PC-9 (cell line): Measurements from ENCODE around the gene TMEM94. TPM values are rescaled to one million over a fixed set of nuclear protein-coding genes. Genes with fewer than 3 reads are reported as not detected.

Experiments
- BruUV-seq: library from RNA; stranded (reverse); fragments of 400-500 nt; replicated peaks from 2 replicates; lab custom pipeline; 2021; lab: Mats Ljungman, UMichigan
- CTCF ChIA-PET: fragments of 300-600 bp; sonication (Branson Sonifier 250); formaldehyde crosslinking; loops from one replicate; lab custom pipeline; 2022; ENCODE audit warnings: antibody characterized with exemption; lab: Charles Lee
- POLR2A ChIA-PET: fragments of 300-600 bp; sonication (Branson Sonifier 250); formaldehyde crosslinking; loops from one replicate; lab custom pipeline; 2022; ENCODE audit warnings: antibody characterized with exemption; ENCODE audit not compliant: unreplicated experiment; lab: Charles Lee
- DNase-seq, 2 experiments: peaks; one replicate each; pipeline versions ENCODE4 v3.0.0 to v3.0.0-alpha.2; 2015 to 2022; ENCODE audit warnings: mixed read lengths in 1 of 2
- H2AFZ ChIP-seq: fragments of 200-600 bp; sonication (generic); 2 replicates; pipeline ENCODE4 v1.8.1; 2017; ENCODE audit warnings: antibody characterized with exemption
- H3F3A ChIP-seq: fragments of 200-600 bp; sonication (generic); 2 replicates; pipeline ENCODE4 v1.8.1; 2017; ENCODE audit warnings: antibody characterized with exemption, mild to moderate bottlenecking, low read depth; ENCODE audit not compliant: insufficient read depth
- H3K27ac ChIP-seq: fragments of 200-600 bp; sonication (generic); 2 replicates; pipeline ENCODE4 v1.6.1; 2016; ENCODE audit warnings: mixed run types
- H3K27me3 ChIP-seq: fragments of 200-600 bp; sonication (generic); 2 replicates; pipeline ENCODE4 v1.6.1; 2016; ENCODE audit warnings: low read depth, mixed run types; ENCODE audit not compliant: insufficient read depth
- H3K36me3 ChIP-seq: fragments of 200-600 bp; sonication (generic); 2 replicates; pipeline ENCODE4 v1.6.1; 2016; ENCODE audit warnings: low read depth, mixed run types
- H3K4me1 ChIP-seq: fragments of 200-600 bp; sonication (generic); replicated peaks from 2 replicates; pipeline ENCODE4 v1.6.1; 2016; ENCODE audit warnings: mixed run types; ENCODE audit not compliant: insufficient read depth
- H3K4me2 ChIP-seq: fragments of 200-600 bp; sonication (generic); 2 replicates; pipeline ENCODE4 v1.6.1; 2017; ENCODE audit warnings: mixed run types
- H3K4me3 ChIP-seq: fragments of 200-600 bp; sonication (generic); 2 replicates; pipeline ENCODE4 v1.6.1; 2016; ENCODE audit warnings: mixed run types
- H3K79me2 ChIP-seq: fragments of 200-600 bp; sonication (generic); 2 replicates; pipeline ENCODE4 v1.6.1; 2017; ENCODE audit warnings: low read depth, mixed run types
- H3K9me2 ChIP-seq: fragments of 200-600 bp; sonication (generic); 2 replicates; pipeline ENCODE4 v1.8.1; 2017; ENCODE audit warnings: mild to moderate bottlenecking; ENCODE audit not compliant: insufficient read depth
- H3K9me3 ChIP-seq: fragments of 200-600 bp; sonication (generic); 2 replicates; pipeline ENCODE4 v1.8.1; 2016; ENCODE audit warnings: low read depth; ENCODE audit not compliant: insufficient read depth
- H4K20me1 ChIP-seq: fragments of 200-600 bp; sonication (generic); 2 replicates; pipeline ENCODE4 v1.8.1; 2017; ENCODE audit not compliant: insufficient read depth
- EZH2 ChIP-seq: fragments of 200-600 bp; sonication (generic); IDR thresholded peaks from 2 replicates; pipeline ENCODE4 v1.8.0; 2017; ENCODE audit warnings: antibody characterized with exemption, low read depth
- intact Hi-C: fragments of 100-400 bp; cut with micrococcal nuclease; formaldehyde crosslinking; loops from one replicate; pipeline ENCODE4 v1.10.0; 2022; ENCODE audit not compliant: unreplicated experiment
- total RNA-seq: library from RNA; stranded (reverse); gene quantifications from 2 replicates; pipeline ENCODE4 v1.2.3, GENCODE V29; 2021
- TF ChIP-seq, protein P1 (sequence below): fragments of 200-600 bp; sonication (generic); conservative IDR thresholded peaks from 2 replicates; pipeline ENCODE4 v1.6.1; 2017; ENCODE audit warnings: mixed run types, antibody characterized with exemption, mild to moderate bottlenecking, moderate library complexity

The TMEM94 gene
- total RNA-seq, 1 experiment from 2014 or later = 78.9 TPM

DNA sequence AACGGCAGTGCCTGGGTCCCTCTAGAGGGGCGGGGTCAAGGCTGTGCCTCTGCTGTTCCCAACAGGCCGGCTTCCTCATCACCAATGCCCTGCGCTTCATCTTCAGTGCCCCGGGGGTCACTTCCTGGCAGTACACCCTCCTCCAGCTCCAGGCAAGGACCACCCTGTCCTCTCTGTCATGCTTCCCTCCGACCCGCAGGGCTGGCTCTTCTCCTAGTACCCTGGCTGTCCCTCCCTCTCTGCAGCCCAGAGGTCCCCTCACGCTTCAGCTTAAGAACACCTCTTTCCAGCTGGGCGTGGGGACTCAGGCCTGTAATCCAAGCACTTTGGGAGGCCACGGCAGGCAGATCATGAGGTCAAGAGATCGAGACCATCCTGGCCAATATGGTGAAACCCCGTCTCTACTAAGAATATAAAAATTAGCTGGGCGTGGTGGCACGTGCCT is 33.1 kb downstream of the TMEM94 start:
- H3K4me1 ChIP-seq = no peaks in the 10 kb centered on the region
- ChIA-PET POLR2A (no interaction called here), CTCF (no interaction called here)
- H3K27ac ChIP-seq = no peak overlapping the region
- H3K27me3 ChIP-seq = no peaks in the 10 kb centered on the region
- peaks cover 3% of the 10 kb centered on the region; the same call in 1 of the 2 replicates for H4K20me1 ChIP-seq
- H2AFZ ChIP-seq = no peak overlapping the region
- no peak for DNase-seq
- intact Hi-C loops = no loop called here
- H3K4me3 ChIP-seq = no peak overlapping the region
- no peaks in the 10 kb centered on the region for H3F3A ChIP-seq
- no TSS peak for BruUV-seq
- TF ChIP-seq, protein P1, sequence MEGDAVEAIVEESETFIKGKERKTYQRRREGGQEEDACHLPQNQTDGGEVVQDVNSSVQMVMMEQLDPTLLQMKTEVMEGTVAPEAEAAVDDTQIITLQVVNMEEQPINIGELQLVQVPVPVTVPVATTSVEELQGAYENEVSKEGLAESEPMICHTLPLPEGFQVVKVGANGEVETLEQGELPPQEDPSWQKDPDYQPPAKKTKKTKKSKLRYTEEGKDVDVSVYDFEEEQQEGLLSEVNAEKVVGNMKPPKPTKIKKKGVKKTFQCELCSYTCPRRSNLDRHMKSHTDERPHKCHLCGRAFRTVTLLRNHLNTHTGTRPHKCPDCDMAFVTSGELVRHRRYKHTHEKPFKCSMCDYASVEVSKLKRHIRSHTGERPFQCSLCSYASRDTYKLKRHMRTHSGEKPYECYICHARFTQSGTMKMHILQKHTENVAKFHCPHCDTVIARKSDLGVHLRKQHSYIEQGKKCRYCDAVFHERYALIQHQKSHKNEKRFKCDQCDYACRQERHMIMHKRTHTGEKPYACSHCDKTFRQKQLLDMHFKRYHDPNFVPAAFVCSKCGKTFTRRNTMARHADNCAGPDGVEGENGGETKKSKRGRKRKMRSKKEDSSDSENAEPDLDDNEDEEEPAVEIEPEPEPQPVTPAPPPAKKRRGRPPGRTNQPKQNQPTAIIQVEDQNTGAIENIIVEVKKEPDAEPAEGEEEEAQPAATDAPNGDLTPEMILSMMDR = no peak
- TF ChIP-seq EZH2 = no peak
- no peaks in the 10 kb centered on the region for H3K9me2 ChIP-seq
- no peaks in the 10 kb centered on the region for H3K79me2 ChIP-seq
- H3K36me3 ChIP-seq = no peaks in the 10 kb centered on the region
- H3K4me2 ChIP-seq = no peak overlapping the region
- H3K9me3 ChIP-seq = no peaks in the 10 kb centered on the region

DNA sequence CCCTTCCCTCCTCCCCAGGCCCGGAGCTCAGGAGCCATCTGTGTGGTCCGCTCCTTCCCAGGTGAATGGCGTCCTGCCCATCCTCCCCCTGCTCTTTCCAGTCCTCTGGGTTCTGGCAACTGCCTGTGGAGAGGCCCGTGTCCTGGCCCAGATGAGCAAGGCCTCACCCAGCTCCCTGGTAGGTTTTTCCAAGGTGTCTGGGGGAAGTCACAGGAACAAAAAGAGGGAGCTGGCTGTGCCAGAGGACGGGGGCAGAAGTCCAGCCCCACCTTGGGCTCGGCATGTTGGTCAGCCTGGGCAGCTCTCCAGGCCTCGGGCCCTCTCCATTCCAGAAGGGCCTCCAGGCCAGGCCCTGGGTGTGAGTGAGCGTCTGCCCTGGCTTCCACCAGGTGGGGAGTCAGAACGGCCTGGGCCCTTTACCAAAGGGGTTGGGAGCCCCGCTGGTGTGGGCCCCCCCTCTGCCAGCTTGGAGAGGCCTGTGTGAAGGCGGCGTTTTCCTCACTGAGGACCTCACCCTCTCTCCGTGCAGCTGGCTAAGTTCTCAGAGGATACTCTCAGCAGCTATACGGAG is 33.8 kb downstream of the TMEM94 start:
- TF ChIP-seq, protein P1 = no peak
- TF ChIP-seq EZH2 = no peak
- Histone ChIP-seq H3K27me3 (no peaks in the 10 kb centered on the region), H4K20me1 (no peaks in the 10 kb centered on the region), H3K9me3 (no peaks in the 10 kb centered on the region), H3K4me3 (no peak overlapping the region), H3K27ac (no peak overlapping the region), H3K4me1 (no peaks in the 10 kb centered on the region), H3K9me2 (no peaks in the 10 kb centered on the region), H2AFZ (no peak overlapping the region), H3K4me2 (no peak overlapping the region), H3K79me2 (no peaks in the 10 kb centered on the region), H3K36me3 (no peaks in the 10 kb centered on the region), H3F3A (no peaks in the 10 kb centered on the region)
- ChIA-PET CTCF (interaction anchor here (0.6 kb wide), 1 partner anchor 164 kb away, joined by 6 read pairs; no protein-coding TSS in a partner anchor), POLR2A (no interaction called here)
- BruUV-seq = no TSS peak
- intact Hi-C loops = no loop called here
- no peak for DNase-seq

DNA sequence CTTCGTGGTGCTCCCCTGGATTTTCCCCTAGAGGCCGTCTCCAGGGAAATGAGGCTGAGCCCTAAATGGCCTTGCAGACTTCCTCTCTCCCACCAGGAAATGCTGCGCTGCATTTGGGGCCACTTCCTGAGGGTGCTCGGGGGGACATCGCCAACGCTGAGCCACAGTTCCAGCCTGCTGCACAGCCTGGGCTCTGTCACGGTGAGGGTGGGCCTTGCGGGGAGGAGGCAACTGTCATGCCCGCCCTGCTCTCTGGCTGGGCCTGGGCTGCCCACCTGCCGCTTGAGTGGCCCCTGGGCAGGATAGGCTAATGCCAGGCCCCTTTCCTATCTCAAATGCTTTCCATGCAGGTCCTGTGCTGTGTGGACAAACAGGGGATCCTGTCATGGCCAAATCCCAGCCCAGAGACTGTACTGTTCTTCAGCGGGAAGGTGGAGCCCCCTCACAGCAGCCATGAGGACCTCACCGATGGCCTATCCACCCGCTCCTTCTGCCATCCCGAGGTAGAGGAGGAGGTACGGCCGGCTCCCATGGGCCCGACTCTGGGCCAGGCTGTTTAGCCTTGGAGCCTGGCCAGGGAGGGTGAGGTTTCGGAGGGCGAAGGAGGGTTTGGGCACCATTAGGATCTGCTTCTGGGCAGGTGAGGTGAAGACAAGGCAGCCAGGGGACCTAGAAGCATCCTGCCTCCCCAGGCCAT is 34.7 kb downstream of the TMEM94 start:
- Histone ChIP-seq H3K4me1 (no peaks in the 10 kb centered on the region), H2AFZ (no peak overlapping the region), H3K9me3 (no peaks in the 10 kb centered on the region), H3K4me3 (no peak overlapping the region), H3K4me2 (no peak overlapping the region), H4K20me1 (no peaks in the 10 kb centered on the region), H3K79me2 (no peaks in the 10 kb centered on the region), H3K36me3 (no peaks in the 10 kb centered on the region), H3F3A (no peaks in the 10 kb centered on the region), H3K9me2 (no peaks in the 10 kb centered on the region), H3K27me3 (no peaks in the 10 kb centered on the region), H3K27ac (no peak overlapping the region)
- no peak for DNase-seq
- TF ChIP-seq, protein P1 = no peak
- no peak for TF ChIP-seq EZH2
- intact Hi-C loops = no loop called here
- no TSS peak for BruUV-seq
- ChIA-PET POLR2A (no interaction called here), CTCF (no interaction called here)
